Gastroesophageal sphincter (tissue), 4 donors: ENCODE results near the gene PIF1. TPM values are rescaled to one million over a fixed set of nuclear protein-coding genes. Genes with fewer than 3 reads are reported as not detected.
"Not testable (repeated sequence)": the region's sequence is repeated elsewhere in the genome, so short reads cannot be mapped to it uniquely, and the experiment has no call there.

ENCODE experiments used
- ATAC-seq: fragments of 150-250 bp; one replicate; pipeline ENCODE4 v1.9.1; 2016; ENCODE audit warnings: mild to moderate bottlenecking, moderate library complexity
- H3K27ac ChIP-seq, 4 donors: fragments of 200-600 bp; sonication (generic) in 3 of 4; 1 replicate in 3 of 4; 2 replicates in 1 of 4; pipeline ENCODE4 v1.5.1; 2016 to 2019
- H3K27me3 ChIP-seq: fragments of 200-600 bp; sonication (generic); one replicate; pipeline ENCODE4 v1.5.1; 2019
- H3K36me3 ChIP-seq, 2 donors: fragments of 200-600 bp; sonication (generic); one replicate each; pipeline ENCODE4 v1.5.1; 2019; ENCODE audit warnings: control low read depth in 1 of 2
- H3K4me1 ChIP-seq, 3 donors: fragments of 200-600 bp; sonication (generic); 1 replicate in 2 of 3; 2 replicates in 1 of 3; pipeline ENCODE4 v1.5.1; 2016 to 2019; ENCODE audit warnings: control low read depth in 2 of 3
- H3K4me3 ChIP-seq, 2 donors: fragments of 200-600 bp; sonication (generic); one replicate each; pipeline ENCODE4 v1.5.1; 2019; ENCODE audit warnings: mild to moderate bottlenecking in 1 of 2, moderate library complexity in 1 of 2
- H3K9me3 ChIP-seq, 3 donors: fragments of 200-600 bp; sonication (generic); one replicate each; pipeline ENCODE4 v1.5.1; 2017 to 2019; ENCODE audit warnings: control low read depth in 2 of 3
- EP300 ChIP-seq: sonication (generic); formaldehyde crosslinking; IDR thresholded peaks from one replicate; pipeline ENCODE4 v1.6.1; 2017; ENCODE audit warnings: antibody characterized with exemption, mild to moderate bottlenecking
- POLR2A ChIP-seq, 2 donors: fragments of 450-650 bp; IDR thresholded peaks; one replicate each; pipeline ENCODE4 v1.6.1; 2017; ENCODE audit warnings: antibody characterized with exemption in 2 of 2, mild to moderate bottlenecking in 2 of 2, moderate library complexity in 1 of 2
- POLR2AphosphoS5 ChIP-seq: sonication (generic); formaldehyde crosslinking; IDR thresholded peaks from one replicate; pipeline ENCODE4 v1.6.1; 2017; ENCODE audit warnings: antibody characterized with exemption
- WGBS, 2 donors: methylation state at CpG; one replicate each; pipeline ENCODE4 v1.1.5; 2018; ENCODE audit warnings: low coverage in 1 of 2; 5-methylcytosine and 5-hydroxymethylcytosine counted together
- total RNA-seq, 4 donors: library from RNA; depleted of rRNA; stranded (reverse); fragments of >200 nt; gene quantifications; one replicate each; pipeline ENCODE4 v1.1.0, GENCODE V29; 2016
- TF ChIP-seq, protein P1 (sequence below), 4 experiments: fragments of 200-600 bp in 2 of 4; fragments of 450-650 bp in 2 of 4; sonication (generic) in 1 of 4; IDR thresholded peaks; one replicate each; pipeline ENCODE4 v1.5.1; 2017 to 2019; ENCODE audit warnings: antibody characterized with exemption in 4 of 4, mild to moderate bottlenecking in 2 of 4, moderate library complexity in 2 of 4

The PIF1 gene
- total RNA-seq, 4 donors from 2014 or later = 1.6 to 3.4 (median 2.3) TPM

DNA sequence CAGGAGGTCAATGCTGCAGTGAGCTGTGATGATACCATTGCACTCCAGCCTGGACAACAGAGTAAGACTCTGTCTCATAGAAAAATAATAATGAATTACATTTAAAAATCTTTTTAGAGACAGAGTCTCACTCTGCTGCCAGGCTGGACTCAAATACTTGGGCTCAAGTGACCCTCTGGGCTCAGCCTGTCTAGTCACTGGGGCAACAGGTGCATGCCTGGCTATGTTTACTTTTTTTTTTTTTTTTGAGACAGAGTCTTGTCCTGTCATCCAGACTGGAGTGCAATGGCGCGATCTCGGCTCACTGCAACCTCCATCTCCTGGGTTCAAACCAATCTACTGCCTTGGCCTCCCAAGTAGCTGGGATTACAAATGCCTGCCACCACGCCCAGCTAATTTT, 8.2 kb upstream of the PIF1 start:
- TF ChIP-seq POLR2AphosphoS5 (no peak), POLR2A (IDR thresholded peaks at IDR 0.05) (no peak), EP300 (no peak)
- TF ChIP-seq, protein P1, sequence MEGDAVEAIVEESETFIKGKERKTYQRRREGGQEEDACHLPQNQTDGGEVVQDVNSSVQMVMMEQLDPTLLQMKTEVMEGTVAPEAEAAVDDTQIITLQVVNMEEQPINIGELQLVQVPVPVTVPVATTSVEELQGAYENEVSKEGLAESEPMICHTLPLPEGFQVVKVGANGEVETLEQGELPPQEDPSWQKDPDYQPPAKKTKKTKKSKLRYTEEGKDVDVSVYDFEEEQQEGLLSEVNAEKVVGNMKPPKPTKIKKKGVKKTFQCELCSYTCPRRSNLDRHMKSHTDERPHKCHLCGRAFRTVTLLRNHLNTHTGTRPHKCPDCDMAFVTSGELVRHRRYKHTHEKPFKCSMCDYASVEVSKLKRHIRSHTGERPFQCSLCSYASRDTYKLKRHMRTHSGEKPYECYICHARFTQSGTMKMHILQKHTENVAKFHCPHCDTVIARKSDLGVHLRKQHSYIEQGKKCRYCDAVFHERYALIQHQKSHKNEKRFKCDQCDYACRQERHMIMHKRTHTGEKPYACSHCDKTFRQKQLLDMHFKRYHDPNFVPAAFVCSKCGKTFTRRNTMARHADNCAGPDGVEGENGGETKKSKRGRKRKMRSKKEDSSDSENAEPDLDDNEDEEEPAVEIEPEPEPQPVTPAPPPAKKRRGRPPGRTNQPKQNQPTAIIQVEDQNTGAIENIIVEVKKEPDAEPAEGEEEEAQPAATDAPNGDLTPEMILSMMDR (IDR thresholded peaks at IDR 0.05) = no peak
- peaks cover 0 to 18% (median 0%) of the 10 kb centered on the region in 3 donors for H3K4me1 ChIP-seq
- WGBS, 2 donors = 100% methylated on average over 1 to 4 of the region's 4 CpGs
- no peaks in the 10 kb centered on the region for H3K9me3 ChIP-seq
- H3K27me3 ChIP-seq = no peaks in the 10 kb centered on the region
- no peak overlapping the region for H3K4me3 ChIP-seq
- no peaks in the 10 kb centered on the region for H3K36me3 ChIP-seq
- H3K27ac ChIP-seq = no peak overlapping the region
- no peak for ATAC-seq

DNA sequence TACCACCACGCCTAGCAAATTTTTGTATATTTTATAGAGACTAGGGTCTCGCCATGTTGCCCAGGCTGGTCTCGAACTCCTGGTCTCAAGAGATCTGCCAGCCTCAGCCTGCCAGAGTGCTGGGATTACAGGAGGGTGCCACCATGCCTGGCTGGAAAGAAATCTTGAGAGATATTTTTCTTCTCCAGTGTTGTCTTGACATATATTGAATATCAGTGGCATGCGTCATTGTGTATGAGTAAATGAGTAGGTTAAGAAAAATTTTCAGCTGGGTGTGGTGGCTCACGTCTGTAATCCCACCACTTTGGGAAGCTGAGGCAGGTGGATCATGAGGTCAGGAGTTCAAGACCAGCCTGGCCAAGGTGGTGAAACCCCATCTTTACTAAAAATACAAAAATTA, 3.5 kb upstream of the PIF1 start:
- 91 to 100% methylated on average over 2 to 5 of the region's 5 CpGs for WGBS, 2 donors
- Histone ChIP-seq H3K36me3 (no peaks in the 10 kb centered on the region), H3K27me3 (no peaks in the 10 kb centered on the region), H3K4me3 (no peak overlapping the region), H3K4me1 (peaks cover 0 to 23% (median 10%) of the 10 kb centered on the region in 3 donors), H3K9me3 (no peaks in the 10 kb centered on the region), H3K27ac (no peak overlapping the region)
- TF ChIP-seq, protein P1 (IDR thresholded peaks at IDR 0.05) = no peak
- TF ChIP-seq POLR2A (IDR thresholded peaks at IDR 0.05) (no peak), POLR2AphosphoS5 (no peak), EP300 (no peak)
- ATAC-seq = no peak

DNA sequence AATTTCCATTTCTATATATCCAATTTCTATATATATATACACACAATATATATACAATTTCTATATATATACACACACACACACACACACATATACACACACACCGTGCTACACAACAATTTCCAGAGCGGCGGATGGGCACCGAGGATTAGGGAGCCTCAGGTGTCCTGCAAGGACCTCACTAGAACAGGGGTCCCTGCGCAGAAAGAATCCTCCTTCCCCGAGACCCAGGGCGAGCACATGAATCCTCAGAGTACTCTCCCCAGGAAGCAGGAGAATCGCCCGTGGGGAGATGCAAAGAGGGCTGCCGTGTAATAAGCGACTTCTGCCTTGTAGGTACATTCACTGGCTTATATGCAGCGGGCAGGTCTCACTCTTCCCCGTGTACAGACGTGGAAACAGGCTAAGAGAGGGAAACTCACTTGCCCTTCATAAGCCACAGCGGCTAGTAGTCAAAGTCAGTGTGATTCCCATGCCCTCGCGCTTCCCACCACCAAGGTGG, 467 bp downstream of the PIF1 start:
- TF ChIP-seq POLR2A (IDR thresholded peaks at IDR 0.05) = no peak
- TF ChIP-seq, protein P1 (IDR thresholded peaks at IDR 0.05) = no peak
- TF ChIP-seq EP300 = no peak
- no peak for TF ChIP-seq POLR2AphosphoS5
- H3K27me3 ChIP-seq = no peaks in the 10 kb centered on the region
- H3K4me3 ChIP-seq = peak overlapping the region; percentile 8 to 49
- WGBS, 2 donors = 5 to 20% methylated on average over 2 to 4 of the region's 17 CpGs
- peak; percentile 1 for ATAC-seq
- peaks cover 0 to 36% (median 15%) of the 10 kb centered on the region in 3 donors for H3K4me1 ChIP-seq
- peak overlapping the region in 3 of 4 donors; percentile 49 to 82 (median 81) for H3K27ac ChIP-seq
- peaks cover 0 to 6% of the 10 kb centered on the region in 2 donors for H3K36me3 ChIP-seq
- no peaks in the 10 kb centered on the region for H3K9me3 ChIP-seq

DNA sequence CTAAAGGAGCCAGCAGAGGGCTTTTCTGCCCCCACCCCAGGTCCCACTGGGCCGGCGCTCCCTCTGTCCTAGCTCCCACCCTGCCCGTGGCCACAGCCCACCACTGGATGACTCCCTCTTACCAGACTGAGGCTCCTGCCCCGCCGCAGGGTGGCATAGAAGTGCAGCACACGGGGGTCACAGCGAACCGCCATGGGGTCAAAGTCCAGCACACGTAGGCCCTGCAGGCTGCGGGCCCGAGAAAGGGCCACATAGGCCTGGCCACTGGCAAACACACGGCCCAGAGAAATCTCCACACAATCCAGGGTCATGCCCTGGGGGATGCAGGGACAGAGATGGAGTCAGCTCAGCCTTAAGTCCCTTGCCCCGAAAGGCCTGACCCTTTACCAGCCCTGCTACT, 9.0 kb downstream of the PIF1 start:
- no peaks in the 10 kb centered on the region for H3K9me3 ChIP-seq
- WGBS, 2 donors = 100% methylated on average over 1 of the region's 13 CpGs; no CpG with 5 or more reads in 1 of the 2 donors
- TF ChIP-seq EP300 (no peak), POLR2A (IDR thresholded peaks at IDR 0.05) (no peak), POLR2AphosphoS5 (no peak)
- TF ChIP-seq, protein P1 (IDR thresholded peaks at IDR 0.05) = no peak
- H3K27ac ChIP-seq = no peak overlapping the region
- no peak for ATAC-seq
- no peaks in the 10 kb centered on the region for H3K27me3 ChIP-seq
- peaks cover 0 to 11% of the 10 kb centered on the region in 2 donors for H3K36me3 ChIP-seq
- H3K4me1 ChIP-seq = no peaks in the 10 kb centered on the region
- H3K4me3 ChIP-seq = no peak overlapping the region

DNA sequence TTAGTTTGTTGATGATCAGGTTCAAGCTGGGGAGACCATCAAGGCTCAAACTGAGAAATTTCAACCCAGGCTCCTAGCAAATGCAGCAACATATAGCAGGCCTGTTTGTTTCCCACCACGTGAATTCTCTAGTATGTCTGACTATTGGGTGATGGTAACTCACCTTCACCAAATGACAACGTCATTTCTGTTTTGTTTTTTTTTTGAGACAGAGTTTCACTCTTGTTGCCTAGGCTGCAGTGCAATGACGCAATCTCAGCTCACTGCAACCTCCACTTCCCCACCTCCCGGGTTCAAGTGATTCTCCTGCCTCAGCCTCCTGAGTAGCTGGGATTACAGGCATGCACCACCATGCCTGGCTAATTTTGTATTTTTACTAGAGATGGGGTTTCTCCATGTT, 10.5 kb downstream of the PIF1 start:
- ATAC-seq, H3K27ac ChIP-seq, H3K36me3 ChIP-seq, H3K9me3 ChIP-seq, H3K4me3 ChIP-seq, H3K27me3 ChIP-seq: not testable (repeated sequence)
- peaks cover 0 to 11% (median 0%) of the 10 kb centered on the region in 3 donors for H3K4me1 ChIP-seq
- 58 to 71% methylated on average over 2 to 4 of the region's 4 CpGs for WGBS, 2 donors

DNA sequence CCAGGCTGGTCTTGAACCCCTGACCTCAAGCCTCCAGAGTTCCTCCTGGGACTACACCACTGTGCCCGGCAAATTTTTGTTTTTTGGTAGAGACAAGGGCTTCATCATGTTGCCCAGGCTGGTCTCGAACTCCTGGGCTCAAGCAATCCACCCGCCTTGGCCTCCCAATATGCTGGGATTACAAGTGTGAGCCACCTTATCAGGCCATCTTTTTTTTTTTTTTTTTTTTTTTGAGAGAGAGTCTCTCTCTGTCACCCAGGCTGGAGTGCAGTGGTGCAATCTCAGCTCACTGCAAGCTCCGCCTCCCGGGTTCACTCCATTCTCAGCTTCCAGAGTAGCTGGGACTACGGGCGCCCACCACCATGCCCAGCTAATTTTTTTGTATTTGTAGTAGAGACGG, 11.2 kb downstream of the PIF1 start:
- 95 to 96% methylated on average over 3 to 4 of the region's 8 CpGs for WGBS, 2 donors
- H3K9me3 ChIP-seq, H3K27ac ChIP-seq, ATAC-seq, H3K4me3 ChIP-seq, H3K27me3 ChIP-seq, H3K36me3 ChIP-seq: not testable (repeated sequence)
- H3K4me1 ChIP-seq = peaks cover 0 to 18% (median 0%) of the 10 kb centered on the region in 3 donors
